Activated CD8-positive, alpha-beta memory T cell treated with anti-CD3 and anti-CD28 coated beads, Interleukin-2, amount 50 U/mL, for 24 hours (primary cell): Measurements from ENCODE around the gene WDR70.
"Not testable (repeated sequence)": the region's sequence is repeated elsewhere in the genome, so short reads cannot be mapped to it uniquely, and the experiment has no call there.

Experiments used
- DNase-seq: peaks from one replicate; pipeline ENCODE4 v3.0.0-alpha.2; 2020; ENCODE audit errors: extremely low read depth

Gene WDR70

GRCh38 chr5:37640088-37640487, 261.0 kb downstream of the WDR70 start:
- DNase-seq = no peak

- DNase-seq = no peak
Observed at GRCh38 chr5:37641933-37642332, 262.8 kb downstream of the WDR70 start.

- DNase-seq = no peak
Observed at GRCh38 chr5:37645707-37646106, 266.6 kb downstream of the WDR70 start.

- DNase-seq = not testable (repeated sequence)
Observed at GRCh38 chr5:37654566-37654965, 275.4 kb downstream of the WDR70 start.

- no peak for DNase-seq
Observed at GRCh38 chr5:37657046-37657445, 277.9 kb downstream of the WDR70 start.

- no peak for DNase-seq
Observed at GRCh38 chr5:37658440-37658839, 279.3 kb downstream of the WDR70 start.

GRCh38 chr5:37660319-37660718, 281.2 kb downstream of the WDR70 start:
- no peak for DNase-seq

- no peak for DNase-seq
Observed at GRCh38 chr5:37661227-37661920, 282.3 kb downstream of the WDR70 start.

- no peak for DNase-seq
Observed at GRCh38 chr5:37661951-37662350, 282.8 kb downstream of the WDR70 start.

- DNase-seq = no peak
Observed at GRCh38 chr5:37662362-37662761, 283.2 kb downstream of the WDR70 start.

- no peak for DNase-seq
Observed at GRCh38 chr5:37662789-37663485, 283.8 kb downstream of the WDR70 start.

GRCh38 chr5:37663538-37663937, 284.4 kb downstream of the WDR70 start:
- DNase-seq = no peak

GRCh38 chr5:37664551-37664950, 285.4 kb downstream of the WDR70 start:
- no peak for DNase-seq

- DNase-seq = no peak
Observed at GRCh38 chr5:37665272-37665671, 286.2 kb downstream of the WDR70 start.

- DNase-seq = no peak
Observed at GRCh38 chr5:37665889-37666288, 286.8 kb downstream of the WDR70 start.

GRCh38 chr5:37667430-37667829, 288.3 kb downstream of the WDR70 start:
- DNase-seq = no peak

GRCh38 chr5:37667846-37668245, 288.7 kb downstream of the WDR70 start:
- no peak for DNase-seq

GRCh38 chr5:37668524-37669047, 289.5 kb downstream of the WDR70 start:
- DNase-seq = no peak

- DNase-seq = not testable (repeated sequence)
Observed at GRCh38 chr5:37672118-37672588, 293.0 kb downstream of the WDR70 start.

GRCh38 chr5:37674361-37674760, 295.2 kb downstream of the WDR70 start:
- DNase-seq = not testable (repeated sequence)

GRCh38 chr5:37679326-37679725, 300.2 kb downstream of the WDR70 start:
- not testable (repeated sequence) for DNase-seq

- DNase-seq = not testable (repeated sequence)
Observed at GRCh38 chr5:37679903-37680302, 300.8 kb downstream of the WDR70 start.

GRCh38 chr5:37683072-37683471, 304.0 kb downstream of the WDR70 start:
- DNase-seq = no peak
